ENCODE results near the gene C1orf167.

C1orf167 gene

GRCh38 chr1:11787251-11787803 lies 25.3 kb downstream of the C1orf167 start:
- no peak for DNase-seq

- no peak for DNase-seq
Measured at GRCh38 chr1:11787804-11788436, 25.9 kb downstream of the C1orf167 start.

- DNase-seq: no peak
Measured at GRCh38 chr1:11788549-11789053, 26.6 kb downstream of the C1orf167 start.

GRCh38 chr1:11789126-11790067 lies 27.4 kb downstream of the C1orf167 start:
- no peak for DNase-seq

GRCh38 chr1:11790101-11790879 lies 28.3 kb downstream of the C1orf167 start:
- DNase-seq: no peak

GRCh38 chr1:11790880-11791715 lies 29.1 kb downstream of the C1orf167 start:
- DNase-seq: no peak

GRCh38 chr1:11792106-11792505 lies 30.1 kb downstream of the C1orf167 start:
- no peak for DNase-seq

GRCh38 chr1:11793819-11794218 lies 31.8 kb downstream of the C1orf167 start:
- no peak for DNase-seq

- DNase-seq: no peak
Measured at GRCh38 chr1:11794446-11795237, 32.6 kb downstream of the C1orf167 start.

GRCh38 chr1:11795238-11795890 lies 33.4 kb downstream of the C1orf167 start:
- DNase-seq: no peak

- no peak for DNase-seq
Measured at GRCh38 chr1:11796036-11796828, 34.2 kb downstream of the C1orf167 start.

GRCh38 chr1:11797525-11798216 lies 35.7 kb downstream of the C1orf167 start:
- no peak for DNase-seq

GRCh38 chr1:11799099-11799498 lies 37.1 kb downstream of the C1orf167 start:
- DNase-seq: no peak

- DNase-seq: no peak
Measured at GRCh38 chr1:11799896-11800295, 37.9 kb downstream of the C1orf167 start.

- no peak for DNase-seq
Measured at GRCh38 chr1:11800391-11800755, 38.4 kb downstream of the C1orf167 start.

- no peak for DNase-seq
Measured at GRCh38 chr1:11800756-11801433, 38.9 kb downstream of the C1orf167 start.

- DNase-seq: peak in 1 of 2 experiments; percentile 27
Measured at GRCh38 chr1:11802616-11802972, 40.6 kb downstream of the C1orf167 start.

Data from activated T-cell treated with anti-CD3 and anti-CD28 coated beads, Interleukin-2, amount 50 U/mL, for 48 hours (primary cell).